Activated CD8-positive, alpha-beta memory T cell treated with anti-CD3 and anti-CD28 coated beads for 36 hours (primary cell): Measurements from ENCODE around the gene CRB3. TPM values are rescaled to one million over a fixed set of nuclear protein-coding genes. Genes with fewer than 3 reads are reported as not detected.

Experiments
- CTCF ChIA-PET: fragments of 350-600 bp; sonication (Branson Sonifier 250); formaldehyde crosslinking; loops from one replicate; lab custom pipeline; 2021; ENCODE audit warnings: antibody characterized with exemption; lab: Charles Lee
- POLR2A ChIA-PET: fragments of 350-600 bp; sonication (Branson Sonifier 250); formaldehyde crosslinking; loops from one replicate; lab custom pipeline; 2021; ENCODE audit warnings: antibody characterized with exemption; lab: Charles Lee
- total RNA-seq, 2 experiments: library from RNA; stranded (reverse); gene quantifications; one replicate each; pipeline ENCODE4 v1.2.3, GENCODE V29; 2021

Gene CRB3
- total RNA-seq, 2 experiments from 2014 or later: 0.38 to 0.75 TPM

DNA sequence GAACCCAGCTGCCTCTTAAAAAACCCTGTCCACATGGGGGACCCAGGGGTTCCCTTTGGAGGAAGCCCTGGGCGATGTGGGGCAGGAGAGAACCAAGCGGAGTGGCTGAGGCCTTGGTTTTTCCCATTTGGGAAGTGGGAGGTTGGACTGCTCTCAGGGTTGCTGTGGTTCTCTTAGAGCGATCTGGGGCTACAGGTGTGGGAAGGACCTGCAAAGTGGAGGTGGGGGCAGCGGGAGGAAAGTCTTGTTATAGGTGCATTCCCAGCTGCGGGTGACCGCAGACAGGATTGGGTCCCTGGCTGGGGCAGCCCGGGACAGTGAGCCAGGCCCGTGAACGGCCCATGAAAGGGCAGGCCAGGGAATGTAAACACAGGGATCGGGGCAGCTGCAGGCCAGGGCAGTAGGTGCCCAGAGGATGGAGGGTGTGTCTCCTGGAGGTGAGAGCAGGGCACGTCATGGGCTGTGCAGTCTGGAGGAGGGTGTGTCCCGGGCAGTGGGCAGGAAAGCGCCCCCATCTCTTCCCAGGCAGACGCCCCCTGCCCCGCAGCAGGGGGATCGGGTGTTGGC lies 5.3 kb upstream of the CRB3 start:
- CTCF ChIA-PET: interaction anchor here (1.3 to 1.9 kb wide), 2 partner anchors 23 to 405 kb away, joined by 4 read pairs; partner anchors contain the start of gene DENND1C
- POLR2A ChIA-PET: interaction anchor here (0.9 kb wide), 1 partner anchor 75 kb away, joined by 5 read pairs; no protein-coding TSS in a partner anchor

DNA sequence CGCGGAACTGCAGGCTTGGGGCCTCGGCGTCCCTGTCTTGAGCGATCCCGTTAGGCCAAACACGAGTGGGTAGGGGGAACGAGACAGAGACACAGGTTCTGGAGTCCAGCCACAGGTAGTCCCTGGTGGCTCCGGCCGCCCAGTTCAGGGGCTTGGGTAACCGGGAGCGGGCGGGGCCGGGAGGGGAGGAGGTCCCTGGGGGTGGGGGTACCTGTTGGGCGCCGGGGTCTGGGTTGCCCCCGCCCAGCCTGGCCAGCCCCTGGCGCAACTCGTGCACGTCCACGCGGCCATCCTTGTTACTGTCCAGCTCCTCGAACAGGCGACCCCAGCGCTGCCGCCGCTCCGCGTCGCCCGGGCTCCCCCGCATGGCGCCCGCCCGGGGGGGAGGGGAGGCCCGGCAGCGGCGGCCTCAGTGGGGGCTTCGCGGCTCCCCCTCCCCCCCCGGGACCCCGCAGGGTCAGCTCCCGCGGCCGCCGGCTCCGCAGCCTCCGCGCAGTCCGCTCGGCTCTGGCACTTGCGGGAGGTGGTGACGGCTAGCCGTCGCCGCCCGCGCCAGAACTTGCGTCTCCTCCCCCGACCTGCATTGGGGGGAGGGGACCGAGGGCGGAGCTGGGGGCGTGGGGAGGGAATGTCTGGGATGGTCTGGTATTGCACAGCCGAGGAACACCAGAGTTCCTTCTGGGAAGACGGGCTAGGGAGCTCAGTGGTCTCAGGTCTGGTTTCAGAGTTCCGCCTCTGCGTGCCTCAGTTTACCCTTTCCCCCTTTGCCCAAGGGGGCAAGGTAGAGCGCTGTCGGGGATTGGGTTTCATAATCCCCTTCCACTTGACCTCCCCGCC lies 4.6 kb upstream of the CRB3 start, which contains the start of gene SLC25A23:
Gene SLC25A23, minus strand, starts transcription at position 531 of the 837 bp plus-strand sequence. Its CDS starts 164 bp downstream, at position 367.
- POLR2A ChIA-PET: interaction anchor here (0.6 to 0.9 kb wide), 2 partner anchors 16 to 75 kb away, joined by 3 to 5 read pairs; no protein-coding TSS in a partner anchor
- CTCF ChIA-PET: interaction anchor here (1.3 to 1.9 kb wide), 2 partner anchors 22 to 404 kb away, joined by 4 read pairs; partner anchors contain the start of gene DENND1C

DNA sequence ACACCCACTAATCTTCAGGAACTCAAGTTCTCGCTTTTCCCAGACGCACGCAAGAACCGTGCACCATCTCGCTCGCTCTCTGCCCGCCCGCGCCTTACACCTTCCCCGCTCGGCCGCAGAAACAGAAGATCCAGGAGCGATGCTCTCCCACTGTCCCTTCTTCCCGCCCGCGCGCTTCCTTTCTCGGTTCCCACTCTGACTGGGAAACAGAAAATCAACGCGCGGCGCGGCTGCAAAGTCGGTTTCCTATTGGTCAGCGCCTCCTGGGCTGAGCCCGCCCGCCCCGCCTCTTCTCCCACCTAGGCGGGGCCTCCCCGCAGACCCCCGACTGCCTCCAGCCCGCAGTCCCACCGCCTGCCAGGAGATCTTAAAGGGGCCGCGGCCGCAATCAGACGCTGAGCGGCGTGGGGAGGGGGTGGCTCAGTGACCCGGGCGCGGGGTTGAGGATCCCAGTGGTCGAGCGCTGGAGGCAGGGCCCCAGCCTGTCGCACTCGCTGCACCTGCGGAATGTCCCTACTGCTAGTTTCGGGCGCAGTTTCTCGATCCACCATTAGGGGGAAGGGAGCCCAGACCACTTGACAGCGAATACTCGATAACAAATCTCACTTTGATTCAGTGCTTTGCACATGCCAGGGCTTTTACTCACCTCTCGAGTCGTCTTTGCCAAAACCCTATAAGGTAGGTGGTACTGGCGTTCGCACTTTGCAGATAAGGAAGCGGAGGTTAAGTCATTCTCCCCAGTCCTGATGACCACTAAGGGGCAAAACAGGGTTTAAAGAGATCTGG lies 3.8 kb upstream of the CRB3 start:
- CTCF ChIA-PET: interaction anchor here (0.7 to 1.3 kb wide), 4 partner anchors 21 to 1189 kb away, joined by 3 to 4 read pairs (median 3); partner anchors contain the start of gene DENND1C
- POLR2A ChIA-PET: interaction anchor here (0.6 to 0.7 kb wide), 2 partner anchors 21 to 342 kb away, joined by 6 read pairs; partner anchors contain the start of gene DENND1C

DNA sequence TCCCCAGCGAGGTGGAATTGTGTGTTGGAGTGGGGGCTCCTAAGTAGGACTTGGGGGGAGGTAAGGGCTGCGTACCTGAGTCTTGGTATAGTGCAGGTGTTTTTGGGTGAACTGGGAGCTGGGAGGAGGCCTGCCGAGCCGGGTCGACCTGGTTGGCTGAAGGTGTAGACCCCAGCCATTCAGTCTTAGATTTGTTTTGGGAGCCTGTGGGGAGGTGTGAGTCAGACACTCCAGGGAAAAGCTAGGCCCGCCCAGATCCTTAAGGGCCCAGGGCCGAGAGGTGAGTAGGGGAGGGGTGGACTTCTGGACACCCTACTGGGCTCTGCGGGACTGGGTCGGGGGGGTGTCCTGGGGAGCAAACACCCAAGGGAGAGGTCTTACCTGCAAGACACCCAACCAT lies 935 bp downstream of the CRB3 start:
- ChIA-PET POLR2A (interaction anchor here (0.5 kb wide), 1 partner anchor 9 kb away, joined by 7 read pairs; no protein-coding TSS in a partner anchor), CTCF (interaction anchor here (1.4 kb wide), 1 partner anchor 17 kb away, joined by 3 read pairs; no protein-coding TSS in a partner anchor)

DNA sequence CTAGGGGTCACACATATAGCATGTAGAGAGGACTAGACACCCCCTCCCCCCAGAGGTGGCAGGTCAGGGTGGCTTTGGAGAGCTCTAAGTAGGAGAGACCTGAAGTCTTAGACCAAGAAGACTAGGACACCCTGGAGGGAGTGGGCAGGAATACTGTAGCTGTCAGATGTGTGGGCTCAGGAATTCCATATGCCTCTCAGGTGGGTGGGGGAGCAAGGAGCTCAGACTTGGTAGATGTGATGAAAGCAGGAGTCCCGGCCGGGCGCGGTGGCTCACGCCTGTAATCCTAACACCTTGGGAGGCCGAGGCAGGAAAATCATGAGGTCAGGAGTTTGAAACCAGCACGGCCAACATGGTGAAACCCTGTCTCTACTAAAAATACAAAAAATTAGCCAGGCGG lies 1.6 kb downstream of the CRB3 start:
- POLR2A ChIA-PET: interaction anchor here (0.5 kb wide), 1 partner anchor 8 kb away, joined by 7 read pairs; no protein-coding TSS in a partner anchor
- CTCF ChIA-PET: interaction anchor here (0.6 to 1.4 kb wide), 2 partner anchors 16 to 24 kb away, joined by 3 read pairs; no protein-coding TSS in a partner anchor

DNA sequence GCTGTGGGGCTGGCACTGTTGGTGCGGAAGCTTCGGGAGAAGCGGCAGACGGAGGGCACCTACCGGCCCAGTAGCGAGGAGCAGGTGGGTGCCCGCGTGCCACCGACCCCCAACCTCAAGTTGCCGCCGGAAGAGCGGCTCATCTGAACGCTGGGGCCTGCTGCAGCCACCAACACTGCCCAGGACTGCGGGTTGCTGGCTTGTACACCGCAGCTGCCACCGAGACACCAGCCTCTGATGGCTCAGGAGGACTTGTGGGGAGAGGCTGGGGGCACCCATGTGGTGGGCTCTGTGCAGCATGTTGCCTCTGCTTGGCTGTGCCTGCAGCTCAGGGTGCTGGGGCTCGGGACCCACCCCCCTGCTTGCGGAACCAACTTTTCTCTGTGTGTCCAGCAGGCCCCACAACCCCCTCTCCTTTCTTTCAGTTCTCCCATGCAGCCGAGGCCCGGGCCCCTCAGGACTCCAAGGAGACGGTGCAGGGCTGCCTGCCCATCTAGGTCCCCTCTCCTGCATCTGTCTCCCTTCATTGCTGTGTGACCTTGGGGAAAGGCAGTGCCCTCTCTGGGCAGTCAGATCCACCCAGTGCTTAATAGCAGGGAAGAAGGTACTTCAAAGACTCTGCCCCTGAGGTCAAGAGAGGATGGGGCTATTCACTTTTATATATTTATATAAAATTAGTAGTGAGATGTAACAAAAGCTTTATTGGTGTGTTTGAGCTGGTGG lies 2.6 kb downstream of the CRB3 start:
- CTCF ChIA-PET: interaction anchor here (1.4 kb wide), 1 partner anchor 15 kb away, joined by 3 read pairs; no protein-coding TSS in a partner anchor
- POLR2A ChIA-PET: interaction anchor here (0.6 kb wide), 1 partner anchor 54 kb away, joined by 8 read pairs; no protein-coding TSS in a partner anchor

DNA sequence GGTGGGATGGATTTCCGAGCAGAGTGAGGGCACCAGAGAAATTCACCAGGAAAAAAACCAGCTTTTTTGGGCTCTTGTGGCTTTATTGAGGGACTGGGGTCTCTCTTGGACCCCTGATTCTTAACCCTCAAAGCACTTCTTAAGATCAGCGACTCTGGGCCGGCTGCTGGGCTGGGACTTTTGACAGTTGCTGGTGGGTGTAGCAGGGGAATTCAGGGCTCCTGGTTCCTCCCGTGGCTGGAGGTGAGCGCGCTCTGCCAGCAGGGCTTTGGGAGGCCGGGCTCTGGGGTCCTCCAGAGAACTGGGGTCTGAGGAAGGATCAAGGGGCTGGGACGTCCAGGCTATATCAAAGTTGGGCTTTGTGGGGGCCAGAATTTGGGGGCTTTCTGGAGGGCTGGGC lies 3.3 kb downstream of the CRB3 start:
- ChIA-PET CTCF (no interaction called here), POLR2A (interaction anchor here (0.6 kb wide), 1 partner anchor 54 kb away, joined by 8 read pairs; no protein-coding TSS in a partner anchor)

DNA sequence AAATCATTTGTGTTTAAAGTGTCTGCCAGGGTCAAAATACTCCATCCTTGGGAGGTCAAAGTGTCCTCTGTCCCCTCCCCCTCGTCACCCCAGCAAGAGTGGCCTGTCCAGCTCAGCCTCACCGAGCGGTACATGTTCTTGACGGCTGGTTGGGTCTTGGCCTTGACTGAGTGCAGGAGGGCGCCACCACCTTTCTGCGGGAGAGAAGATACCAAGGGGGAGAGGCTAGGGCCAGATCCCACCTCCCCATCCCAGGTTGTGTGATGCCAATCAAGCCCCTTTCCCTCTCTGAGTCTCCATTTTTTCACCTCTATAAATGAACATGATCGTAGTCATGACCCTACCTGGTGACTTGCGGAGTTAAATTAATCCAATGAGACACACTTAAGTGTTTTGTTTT lies 6.1 kb downstream of the CRB3 start:
- ChIA-PET CTCF (no interaction called here), POLR2A (no interaction called here)

DNA sequence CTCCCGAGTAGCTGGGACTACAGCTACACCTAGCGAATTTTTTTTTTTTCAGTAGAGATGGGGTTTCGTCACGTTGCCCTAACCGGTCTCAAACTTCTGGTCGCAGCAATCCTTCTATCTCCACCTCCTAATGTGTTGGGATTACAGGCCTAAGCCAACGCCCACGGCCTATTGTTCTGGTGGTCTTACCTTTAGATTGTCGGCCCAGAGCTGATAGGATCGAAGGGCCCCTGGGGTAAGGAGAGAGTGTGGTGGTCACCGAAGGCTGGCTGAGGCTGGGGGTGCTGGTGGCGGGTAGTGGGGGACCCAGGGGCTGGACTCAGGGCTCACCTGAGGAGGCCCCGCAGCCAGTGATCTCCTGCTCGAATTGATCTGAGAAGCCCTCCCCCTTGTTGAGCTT lies 7.0 kb downstream of the CRB3 start:
- POLR2A ChIA-PET: no interaction called here

DNA sequence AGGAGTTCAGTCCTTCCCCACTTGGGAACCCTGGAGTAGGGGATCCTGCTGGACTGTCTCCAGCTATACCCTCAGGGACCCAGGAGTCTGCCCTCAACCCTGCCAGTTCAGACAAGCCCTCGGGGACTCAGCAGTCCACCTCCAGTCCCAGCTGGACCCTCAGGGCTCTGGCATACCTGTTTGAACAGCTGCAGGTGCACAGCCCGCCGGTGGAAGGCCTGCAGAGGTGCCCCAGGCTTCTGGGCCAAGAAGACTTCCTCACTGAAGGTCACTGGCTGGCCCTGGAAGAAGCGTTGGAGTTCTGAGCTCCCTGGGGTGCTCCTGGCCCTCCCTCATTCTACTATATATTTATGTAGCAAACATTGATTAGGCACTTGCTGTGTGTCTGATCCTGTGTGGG lies 8.6 kb downstream of the CRB3 start:
- ChIA-PET POLR2A (interaction anchor here (1.1 kb wide), 1 partner anchor 9 kb away, joined by 3 read pairs; the partner anchor contains the start of gene DENND1C), CTCF (interaction anchor here (0.7 kb wide), 1 partner anchor 90 kb away, joined by 3 read pairs; no protein-coding TSS in a partner anchor)

More for the DNA sequence above, 7.0 kb downstream of the CRB3 start:
- CTCF ChIA-PET: no interaction called here

DNA sequence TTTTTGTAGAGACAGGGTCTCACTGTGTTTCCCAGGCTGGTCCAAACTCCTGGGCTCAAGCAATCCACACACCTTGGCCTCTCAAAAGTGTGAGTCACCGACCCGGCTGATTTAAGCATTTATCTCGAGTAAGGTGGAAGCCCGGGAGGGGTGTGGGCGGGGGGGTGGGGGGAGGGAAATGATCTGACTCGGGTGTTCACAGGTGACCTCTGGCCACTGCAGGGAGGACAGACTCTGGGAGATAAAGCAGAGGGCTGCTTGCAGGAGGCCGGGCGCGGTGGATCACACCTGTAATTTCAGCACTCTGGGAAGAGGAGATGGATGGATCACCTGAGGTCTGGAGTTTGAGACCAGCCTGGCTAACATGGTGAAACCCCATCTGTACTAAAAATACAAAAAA lies 9.6 kb downstream of the CRB3 start:
- ChIA-PET CTCF (no interaction called here), POLR2A (interaction anchor here (0.6 to 0.7 kb wide), 3 partner anchors 8 to 129 kb away, joined by 5 to 10 read pairs (median 7); no protein-coding TSS in a partner anchor)

DNA sequence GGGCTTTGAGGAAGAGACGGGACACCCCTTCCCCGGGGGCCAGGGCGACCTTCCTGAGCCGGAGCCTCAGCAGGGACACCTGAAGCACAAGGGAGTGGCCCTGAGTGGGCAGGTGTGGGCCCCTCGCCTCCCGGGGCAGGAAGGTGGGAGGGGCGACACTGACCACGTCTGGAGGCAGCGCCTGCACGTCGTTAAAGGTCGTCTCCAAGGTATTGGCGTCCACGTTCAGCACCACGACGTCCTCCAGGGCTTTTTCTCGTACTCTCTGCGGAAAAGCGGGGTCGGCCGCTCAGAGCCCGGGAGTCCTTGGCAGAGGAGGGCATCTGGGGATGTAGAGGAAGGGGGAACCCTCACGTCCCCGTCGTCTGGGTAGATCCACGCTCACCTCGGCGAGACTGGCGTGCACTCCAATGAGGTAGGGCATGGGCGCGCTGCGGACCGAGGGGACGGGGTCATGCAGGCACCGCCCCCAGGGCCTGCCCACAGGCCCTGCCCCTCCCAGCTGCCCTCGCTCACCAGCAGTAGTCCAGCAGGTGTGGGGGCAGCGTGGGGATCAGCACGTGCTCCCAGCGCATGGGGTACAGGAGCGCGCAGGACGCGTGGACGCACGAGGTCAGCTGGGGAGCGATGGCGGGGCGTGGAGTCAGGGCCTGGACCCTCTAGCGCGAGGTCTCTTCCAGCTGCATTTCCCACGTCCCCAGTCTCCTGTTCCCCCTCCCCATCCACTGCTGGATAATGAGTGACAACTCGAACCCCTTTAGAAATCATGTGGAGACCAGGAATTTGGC lies 11.4 kb downstream of the CRB3 start:
- POLR2A ChIA-PET: no interaction called here

DNA sequence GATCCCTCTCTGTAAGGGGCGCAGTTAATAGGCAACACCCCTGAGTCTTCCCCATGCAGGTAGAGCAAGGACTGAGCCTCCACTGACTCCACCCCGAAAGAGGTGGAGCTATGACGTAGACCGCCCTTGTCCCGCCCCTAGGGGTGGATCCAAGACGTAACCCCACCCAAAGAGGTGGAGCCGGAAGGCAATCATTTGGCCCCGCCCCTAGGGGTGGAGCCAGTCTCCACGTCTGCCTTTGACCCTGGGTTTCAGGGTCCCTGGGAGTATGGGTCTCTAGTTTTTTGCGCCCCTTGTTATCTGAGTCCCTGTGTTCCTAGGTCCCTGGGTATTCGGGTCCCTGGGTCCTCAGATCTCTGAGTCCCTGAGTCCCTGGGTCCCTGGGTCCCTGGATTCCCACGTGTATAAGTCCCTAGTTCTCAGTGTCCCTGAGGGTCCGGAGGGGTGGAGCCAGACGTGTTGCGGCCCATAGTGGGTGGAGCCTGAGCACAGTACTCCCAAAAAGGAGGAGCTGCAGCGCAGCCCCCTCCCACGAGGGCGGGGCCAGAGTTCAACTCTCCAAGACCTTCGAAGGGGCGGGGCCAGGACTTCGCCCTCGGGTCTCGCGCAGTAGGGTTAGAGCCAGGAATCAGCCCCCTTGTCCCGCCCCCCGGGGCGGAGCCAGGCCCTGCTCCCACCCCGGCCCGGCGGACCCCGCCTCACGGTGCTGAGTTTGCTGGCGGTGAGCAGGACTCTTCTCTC lies 12.3 kb downstream of the CRB3 start:
- ChIA-PET CTCF (interaction anchor here (0.7 to 2.1 kb wide), 3 partner anchors 13 to 51 kb away, joined by 3 to 7 read pairs (median 5); no protein-coding TSS in a partner anchor), POLR2A (no interaction called here)

More for the DNA sequence above, 11.4 kb downstream of the CRB3 start:
- CTCF ChIA-PET: interaction anchor here (0.7 to 2.1 kb wide), 3 partner anchors 13 to 50 kb away, joined by 3 to 7 read pairs (median 5); no protein-coding TSS in a partner anchor

DNA sequence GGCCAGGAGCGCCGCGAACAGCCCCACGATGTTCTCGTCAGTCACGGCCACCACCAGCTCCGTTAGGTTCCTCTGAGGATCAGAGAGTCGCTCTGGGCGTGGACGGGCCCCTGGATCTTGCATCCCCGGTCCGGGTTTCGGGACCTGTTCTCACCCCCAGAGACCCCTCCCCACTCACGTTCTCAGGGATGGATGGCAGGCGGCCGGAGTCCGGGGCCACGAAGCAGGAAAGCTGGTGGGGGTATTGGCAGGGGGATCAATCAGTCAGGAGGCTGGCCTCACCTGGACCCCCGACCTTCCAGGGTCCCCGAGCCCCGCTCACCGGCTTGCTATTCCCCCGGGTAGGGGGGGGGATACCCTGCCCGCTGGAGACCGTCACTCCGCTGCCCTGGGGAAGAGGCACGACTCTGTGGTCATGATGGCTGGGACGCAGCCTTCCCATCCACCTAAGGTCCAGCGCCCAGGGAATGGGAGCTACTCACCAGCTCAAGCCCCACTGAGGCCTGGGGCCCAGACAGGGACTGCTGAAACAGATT lies 12.9 kb downstream of the CRB3 start:
- ChIA-PET CTCF (interaction anchor here (1.9 to 2.1 kb wide), 2 partner anchors 15 to 52 kb away, joined by 5 to 7 read pairs; no protein-coding TSS in a partner anchor), POLR2A (no interaction called here)

DNA sequence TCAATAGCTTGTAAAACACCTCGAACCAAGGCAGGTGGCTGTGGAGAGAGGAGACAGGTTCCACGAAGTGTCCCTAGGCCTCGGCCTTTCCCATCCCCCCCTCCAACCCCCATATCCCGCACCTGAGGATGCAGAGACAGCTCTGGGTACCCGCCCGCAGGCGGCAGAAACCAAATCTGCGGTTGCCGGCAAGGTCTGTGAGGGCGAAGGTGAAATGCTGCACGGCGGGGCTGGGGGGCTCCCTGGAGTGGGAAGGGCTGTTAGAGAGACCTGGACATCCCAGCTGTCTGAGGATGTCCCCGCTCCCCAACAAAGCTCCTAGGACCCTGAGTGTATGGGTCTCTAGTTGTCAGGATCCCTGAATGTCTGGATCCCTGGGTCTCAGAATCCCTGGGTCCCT lies 14.7 kb downstream of the CRB3 start:
- POLR2A ChIA-PET: no interaction called here
- CTCF ChIA-PET: no interaction called here
